Loucy (cell line): ENCODE measurements around the gene STRBP.

Experiments used
- H2AFZ ChIP-seq: fragments of 200-600 bp; sonication (generic); 2 replicates; pipeline ENCODE4 v1.6.0; 2016; ENCODE audit warnings: antibody characterized with exemption, mild to moderate bottlenecking, low read length, moderate library complexity
- H3F3A ChIP-seq: fragments of 200-600 bp; 2 replicates; pipeline ENCODE4 v1.6.0; 2016; ENCODE audit warnings: antibody characterized with exemption, low read depth, mild to moderate bottlenecking
- H3K27me3 ChIP-seq: fragments of 200-600 bp; sonication (generic); 2 replicates; pipeline ENCODE4 v1.6.1; 2014; ENCODE audit warnings: low read length, mild to moderate bottlenecking; ENCODE audit not compliant: insufficient read depth, poor library complexity, severe bottlenecking
- H3K36me3 ChIP-seq: fragments of 200-600 bp; sonication (generic); 2 replicates; pipeline ENCODE4 v1.6.1; 2016; ENCODE audit warnings: low read length; ENCODE audit not compliant: insufficient read depth
- H3K4me1 ChIP-seq: fragments of 200-600 bp; sonication (generic); 2 replicates; pipeline ENCODE4 v1.5.1; 2014; ENCODE audit warnings: low read length, mild to moderate bottlenecking; ENCODE audit not compliant: insufficient read depth, poor library complexity, severe bottlenecking
- H3K4me2 ChIP-seq: fragments of 200-600 bp; sonication (generic); 2 replicates; pipeline ENCODE4 v1.6.0; 2014; ENCODE audit warnings: antibody characterized with exemption, low read length, low read depth, mild to moderate bottlenecking; ENCODE audit not compliant: poor library complexity, severe bottlenecking
- H3K4me3 ChIP-seq: fragments of 200-600 bp; sonication (generic); 2 replicates; pipeline ENCODE4 v1.5.1; 2014; ENCODE audit warnings: low read length, mild to moderate bottlenecking, mixed read lengths; ENCODE audit not compliant: poor library complexity, severe bottlenecking
- H3K79me2 ChIP-seq: fragments of 200-600 bp; sonication (generic); 2 replicates; pipeline ENCODE4 v1.6.1; 2014; ENCODE audit warnings: low read length; ENCODE audit not compliant: insufficient read depth
- H3K9ac ChIP-seq: fragments of 200-600 bp; sonication (generic); 2 replicates; pipeline ENCODE4 v1.6.0; 2014; ENCODE audit warnings: mild to moderate bottlenecking, low read depth, low read length, moderate library complexity; ENCODE audit not compliant: poor library complexity, severe bottlenecking
- H3K9me2 ChIP-seq: fragments of 200-600 bp; sonication (generic); replicated peaks from 2 replicates; pipeline ENCODE4 v1.6.1; 2016; ENCODE audit warnings: low read depth, low read length, mixed read lengths
- H3K9me3 ChIP-seq: fragments of 200-600 bp; sonication (generic); 2 replicates; pipeline ENCODE4 v1.6.1; 2014; ENCODE audit warnings: mild to moderate bottlenecking, antibody characterized with exemption, low read length, low read depth; ENCODE audit not compliant: insufficient read depth
- H4K20me1 ChIP-seq: fragments of 200-600 bp; sonication (generic); 2 replicates; pipeline ENCODE4 v1.6.0; 2014; ENCODE audit warnings: antibody characterized with exemption, low read length, mild to moderate bottlenecking; ENCODE audit not compliant: insufficient read depth, poor library complexity, severe bottlenecking
- CTCF ChIP-seq: fragments of 200-600 bp; sonication (generic); conservative IDR thresholded peaks from 2 replicates; pipeline ENCODE4 v1.5.1; 2014; ENCODE audit warnings: mild to moderate bottlenecking, antibody characterized with exemption, low read length
- EZH2phosphoT487 ChIP-seq: fragments of 200-600 bp; IDR thresholded peaks from 2 replicates; pipeline ENCODE4 v1.6.1; 2018; ENCODE audit warnings: antibody characterized with exemption, mild to moderate bottlenecking, moderate library complexity, borderline replicate concordance

STRBP gene

GRCh38 chr9:123239726-123240125 is 28.7 kb downstream of the STRBP start:
- Histone ChIP-seq H3K4me1 (no peaks in the 10 kb centered on the region), H4K20me1 (peaks cover 29% of the 10 kb centered on the region), H3K36me3 (no peaks in the 10 kb centered on the region), H3F3A (no peaks in the 10 kb centered on the region), H3K9me2 (no peaks in the 10 kb centered on the region), H3K79me2 (peaks cover 81% of the 10 kb centered on the region), H3K4me3 (no peak overlapping the region), H3K9me3 (0 out of 2 replicates have a peak, but pooled peaks cover 4% of the 10 kb centered on the region), H2AFZ (no peak overlapping the region), H3K27me3 (no peaks in the 10 kb centered on the region), H3K9ac (no peak overlapping the region), H3K4me2 (no peak overlapping the region)
- no peak for TF ChIP-seq CTCF
- TF ChIP-seq EZH2phosphoT487, result no peak

GRCh38 chr9:123238365-123238764 is 30.0 kb downstream of the STRBP start:
- Histone ChIP-seq H4K20me1 (peaks cover 20% of the 10 kb centered on the region), H3K4me2 (no peak overlapping the region), H3K9me3 (no peaks in the 10 kb centered on the region), H3K27me3 (no peaks in the 10 kb centered on the region), H3K9me2 (no peaks in the 10 kb centered on the region), H3F3A (no peaks in the 10 kb centered on the region), H2AFZ (no peak overlapping the region), H3K9ac (no peak overlapping the region), H3K36me3 (0 out of 2 replicates have a peak, but pooled peaks cover 3% of the 10 kb centered on the region), H3K79me2 (peaks cover 79% of the 10 kb centered on the region), H3K4me1 (no peaks in the 10 kb centered on the region), H3K4me3 (no peak overlapping the region)
- TF ChIP-seq CTCF, result no peak
- TF ChIP-seq EZH2phosphoT487, result no peak

GRCh38 chr9:123237220-123237619 is 31.2 kb downstream of the STRBP start:
- Histone ChIP-seq H3K9ac (no peak overlapping the region), H3K4me1 (no peaks in the 10 kb centered on the region), H3K4me2 (no peak overlapping the region), H3K36me3 (0 out of 2 replicates have a peak, but pooled peaks cover 4% of the 10 kb centered on the region), H3K9me2 (no peaks in the 10 kb centered on the region), H3K27me3 (no peaks in the 10 kb centered on the region), H3F3A (no peaks in the 10 kb centered on the region), H3K4me3 (no peak overlapping the region), H3K9me3 (no peaks in the 10 kb centered on the region), H3K79me2 (peaks cover 73% of the 10 kb centered on the region), H2AFZ (no peak overlapping the region), H4K20me1 (peaks cover 20% of the 10 kb centered on the region)
- TF ChIP-seq EZH2phosphoT487, result no peak
- no peak for TF ChIP-seq CTCF
